Ovary (tissue), 9 donors: ENCODE measurements around the gene ANTXR1. TPM values are rescaled to one million over a fixed set of nuclear protein-coding genes. Genes with fewer than 3 reads are reported as not detected.

Experiments
- DNase-seq, 5 donors: peaks; one replicate each; pipeline ENCODE4 v3.0.0-alpha.2; 2019 to 2020
- H3K27ac ChIP-seq, 2 donors: fragments of 200-600 bp; one replicate each; pipeline versions ENCODE4 v1.5.1 to v1.8.0; 2019 to 2022
- H3K27me3 ChIP-seq: fragments of 200-600 bp; one replicate; pipeline ENCODE4 v1.8.0; 2022
- H3K36me3 ChIP-seq: fragments of 200-600 bp; sonication (generic); one replicate; pipeline ENCODE4 v1.5.1; 2019
- H3K4me1 ChIP-seq: one replicate; pipeline ENCODE4 v1.8.1; 2013; ENCODE audit warnings: mild to moderate bottlenecking, moderate library complexity; ENCODE audit not compliant: insufficient read depth
- H3K4me3 ChIP-seq: fragments of 200-600 bp; sonication (generic); one replicate; pipeline ENCODE4 v1.5.1; 2017
- H3K9me3 ChIP-seq, 2 donors: fragments of 200-600 bp in 1 of 2; sonication (generic) in 1 of 2; one replicate each; pipeline versions ENCODE4 v1.5.1 to v1.8.1; 2013 to 2019; ENCODE audit warnings: mild to moderate bottlenecking in 1 of 2, moderate library complexity in 1 of 2
- EP300 ChIP-seq: sonication (generic); formaldehyde crosslinking; IDR thresholded peaks from one replicate; pipeline ENCODE4 v1.6.1; 2017; ENCODE audit warnings: antibody characterized with exemption
- POLR2A ChIP-seq: fragments of 450-650 bp; IDR thresholded peaks from one replicate; pipeline ENCODE4 v1.6.1; 2017; ENCODE audit warnings: antibody characterized with exemption, mild to moderate bottlenecking, moderate library complexity
- WGBS, 3 donors: extraction: QIAGEN DNeasy Blood & Tissue Kit in 1 of 3; methylation state at CpG; one replicate each; pipeline versions ENCODE4 v1.1.5 to v1.1.7; 2013 to 2017; 5-methylcytosine and 5-hydroxymethylcytosine counted together
- intact Hi-C, 4 donors: fragments of 100-400 bp; cut with DNase I; formaldehyde crosslinking; loops; one replicate each; pipeline versions ENCODE4 v1.11.0 to v1.15.1; 2022 to 2023
- polyA plus RNA-seq, 2 donors: library from polyadenylated mRNA; stranded (reverse); fragments of 200-250 nt in 1 of 2; fragments of 350-450 nt in 1 of 2; fragmentation: Illumina TruSeq in 1 of 2; extraction: RNeasy Lipid Tissue Mini Kit (QIAGEN cat#74804) in 1 of 2; gene quantifications; one replicate each; pipeline ENCODE4 v1.2.3, GENCODE V29; 2013 to 2014
- total RNA-seq, 7 donors: library from RNA; depleted of rRNA in 2 of 7; stranded (reverse); fragments of >200 nt in 2 of 7; fragmentation: NEBNext Ultra II Directional in 3 of 7; extraction: Animal tissue kit (Norgen Biotek cat#: 25700) in 3 of 7; gene quantifications; one replicate each; pipeline versions ENCODE4 v1.1.0 to v1.2.4, GENCODE V29; 2016 to 2023
- TF ChIP-seq, protein P1 (sequence below), 3 donors: fragments of 450-650 bp in 2 of 3; fragments of 200-600 bp in 1 of 3; IDR thresholded peaks; one replicate each; pipeline versions ENCODE4 v1.5.1 to v1.8.0; 2016 to 2022; ENCODE audit warnings: antibody characterized with exemption in 3 of 3, mild to moderate bottlenecking in 1 of 3
- donor health status: DM: no; HTN: no; CAD: no; lungs with moderate emphysema.
- donor health status: DM: no; HTN: no; CAD: no.
- donor health status: Bipolar disorder and iron deficiency.
- donor health status: DM: yes; HTN: yes; CAD: no.
- donor health status: DM: no; HTN: no; CAD: no.
- donor health status: DM: yes; HTN: yes; CAD: no.

The ANTXR1 gene
- total and polyA plus RNA-seq, 9 donors, result 73.0 to 276 (median 152) TPM

DNA sequence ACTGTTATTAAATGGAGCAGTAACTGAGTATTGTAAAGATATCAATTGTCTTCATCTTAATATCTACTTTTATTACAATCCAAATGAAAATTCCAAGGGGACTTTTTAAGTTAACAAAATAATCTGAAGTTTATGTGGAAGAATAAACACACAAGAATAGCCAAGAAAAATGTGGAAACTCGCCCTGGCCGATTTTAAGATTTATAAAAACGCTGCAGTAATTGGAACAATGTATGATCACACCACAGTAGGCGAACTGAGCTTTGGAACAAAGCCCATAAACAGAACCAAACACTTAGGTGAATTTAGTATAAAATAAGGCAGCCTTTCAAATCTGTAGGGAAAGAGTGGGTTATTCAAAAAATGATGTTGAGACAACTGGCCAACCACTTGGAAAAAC lies 96.3 kb downstream of the ANTXR1 start:
- no peaks in the 10 kb centered on the region for H3K9me3 ChIP-seq
- no peak for DNase-seq

DNA sequence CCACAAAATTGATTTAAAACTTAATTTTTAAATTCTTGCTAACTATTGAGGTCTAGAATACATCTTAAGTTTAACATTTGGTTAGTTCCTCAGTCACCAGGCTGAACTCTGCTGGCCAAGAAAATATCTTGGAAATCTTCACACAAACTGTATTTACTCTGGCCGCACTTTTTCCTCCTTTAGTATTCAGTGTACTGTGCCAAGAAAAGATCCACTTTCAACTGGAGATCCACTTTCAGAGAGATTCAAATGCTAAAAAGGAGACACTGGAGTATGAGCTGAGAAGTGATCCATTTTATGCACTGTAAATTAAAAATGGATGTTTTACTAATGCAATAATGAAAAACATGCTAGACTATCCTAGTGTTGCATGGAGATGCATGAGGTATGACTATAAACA lies 98.1 kb downstream of the ANTXR1 start:
- WGBS, 3 donors, result 35 to 40% (median 35%) methylated on average over 1 of the region's 1 CpG
- Histone ChIP-seq H3K27me3 (no peaks in the 10 kb centered on the region), H3K36me3 (no peaks in the 10 kb centered on the region), H3K4me3 (no peak overlapping the region), H3K27ac (no peak overlapping the region), H3K4me1 (peaks cover 10% of the 10 kb centered on the region), H3K9me3 (no peaks in the 10 kb centered on the region)
- DNase-seq, result no peak
- TF ChIP-seq, protein P1, sequence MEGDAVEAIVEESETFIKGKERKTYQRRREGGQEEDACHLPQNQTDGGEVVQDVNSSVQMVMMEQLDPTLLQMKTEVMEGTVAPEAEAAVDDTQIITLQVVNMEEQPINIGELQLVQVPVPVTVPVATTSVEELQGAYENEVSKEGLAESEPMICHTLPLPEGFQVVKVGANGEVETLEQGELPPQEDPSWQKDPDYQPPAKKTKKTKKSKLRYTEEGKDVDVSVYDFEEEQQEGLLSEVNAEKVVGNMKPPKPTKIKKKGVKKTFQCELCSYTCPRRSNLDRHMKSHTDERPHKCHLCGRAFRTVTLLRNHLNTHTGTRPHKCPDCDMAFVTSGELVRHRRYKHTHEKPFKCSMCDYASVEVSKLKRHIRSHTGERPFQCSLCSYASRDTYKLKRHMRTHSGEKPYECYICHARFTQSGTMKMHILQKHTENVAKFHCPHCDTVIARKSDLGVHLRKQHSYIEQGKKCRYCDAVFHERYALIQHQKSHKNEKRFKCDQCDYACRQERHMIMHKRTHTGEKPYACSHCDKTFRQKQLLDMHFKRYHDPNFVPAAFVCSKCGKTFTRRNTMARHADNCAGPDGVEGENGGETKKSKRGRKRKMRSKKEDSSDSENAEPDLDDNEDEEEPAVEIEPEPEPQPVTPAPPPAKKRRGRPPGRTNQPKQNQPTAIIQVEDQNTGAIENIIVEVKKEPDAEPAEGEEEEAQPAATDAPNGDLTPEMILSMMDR (IDR thresholded peaks at IDR 0.05), result no peak
- intact Hi-C loops, result no loop called here

More for the DNA sequence above, 96.3 kb downstream of the ANTXR1 start:
- 48 to 56% (median 51%) methylated on average over 4 of the region's 4 CpGs for WGBS, 3 donors
- no peak overlapping the region for H3K27ac ChIP-seq
- intact Hi-C loops, result no loop called here
- H3K4me3 ChIP-seq, result no peak overlapping the region
- TF ChIP-seq POLR2A (no peak), EP300 (no peak)
- TF ChIP-seq, protein P1 (IDR thresholded peaks at IDR 0.05), result no peak
- no peaks in the 10 kb centered on the region for H3K27me3 ChIP-seq
- H3K4me1 ChIP-seq, result peaks cover 5% of the 10 kb centered on the region
- no peaks in the 10 kb centered on the region for H3K36me3 ChIP-seq

DNA sequence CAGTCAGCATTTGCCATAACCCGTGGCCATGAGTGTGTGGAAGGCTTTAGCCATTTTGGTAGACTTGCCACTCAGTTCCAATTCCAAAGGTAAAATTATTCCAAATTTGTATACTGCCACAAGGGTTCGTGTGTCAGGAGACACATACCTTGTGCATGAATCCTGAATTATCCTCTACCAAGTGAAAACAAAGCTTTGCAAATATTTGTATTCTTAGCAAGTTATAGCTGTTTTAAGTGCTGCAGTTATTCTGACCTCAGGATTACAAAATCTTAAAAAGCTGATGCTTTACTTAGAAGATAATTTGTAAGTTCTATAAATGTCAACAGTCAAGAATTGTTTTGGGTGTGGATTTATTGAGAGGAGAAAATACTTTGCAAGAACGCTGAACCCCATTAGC lies 100.6 kb downstream of the ANTXR1 start:
- Histone ChIP-seq H3K4me3 (no peak overlapping the region), H3K27me3 (no peaks in the 10 kb centered on the region), H3K4me1 (peaks cover 14% of the 10 kb centered on the region), H3K27ac (no peak overlapping the region), H3K9me3 (no peaks in the 10 kb centered on the region), H3K36me3 (no peaks in the 10 kb centered on the region)
- no peak for DNase-seq
- WGBS, 3 donors, result 50 to 52% (median 51%) methylated on average over 3 of the region's 3 CpGs
- intact Hi-C loops, result no loop called here
- TF ChIP-seq POLR2A (no peak), EP300 (no peak)
- TF ChIP-seq, protein P1 (IDR thresholded peaks at IDR 0.05), result no peak

DNA sequence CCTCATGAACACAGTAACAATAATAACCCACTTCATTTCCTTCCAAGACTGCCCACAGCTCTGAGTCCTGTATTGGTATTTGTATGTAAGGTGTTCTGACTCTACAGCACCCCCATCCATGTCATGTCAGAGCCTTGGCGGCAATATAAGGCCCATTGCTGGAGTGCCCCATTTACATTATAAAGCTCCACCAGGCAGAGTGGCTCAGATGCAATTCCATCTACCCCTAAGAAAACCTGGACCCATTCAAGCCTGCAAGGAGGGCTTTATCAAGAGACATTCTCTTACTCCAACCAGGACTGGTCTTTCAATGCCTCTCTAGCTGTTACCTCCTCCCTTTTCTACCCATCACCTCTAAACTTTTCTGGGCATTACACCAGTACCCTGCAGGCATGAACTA lies 101.6 kb downstream of the ANTXR1 start:
- 86 to 98% (median 93%) methylated on average over 1 of the region's 1 CpG for WGBS, 3 donors
- intact Hi-C loops, result no loop called here
- H3K9me3 ChIP-seq, result no peaks in the 10 kb centered on the region
- H3K36me3 ChIP-seq, result no peaks in the 10 kb centered on the region
- H3K27ac ChIP-seq, result no peak overlapping the region
- no peak overlapping the region for H3K4me3 ChIP-seq
- no peak for DNase-seq
- no peaks in the 10 kb centered on the region for H3K27me3 ChIP-seq
- peaks cover 18% of the 10 kb centered on the region for H3K4me1 ChIP-seq
- TF ChIP-seq EP300 (no peak), POLR2A (no peak)
- TF ChIP-seq, protein P1 (IDR thresholded peaks at IDR 0.05), result no peak

DNA sequence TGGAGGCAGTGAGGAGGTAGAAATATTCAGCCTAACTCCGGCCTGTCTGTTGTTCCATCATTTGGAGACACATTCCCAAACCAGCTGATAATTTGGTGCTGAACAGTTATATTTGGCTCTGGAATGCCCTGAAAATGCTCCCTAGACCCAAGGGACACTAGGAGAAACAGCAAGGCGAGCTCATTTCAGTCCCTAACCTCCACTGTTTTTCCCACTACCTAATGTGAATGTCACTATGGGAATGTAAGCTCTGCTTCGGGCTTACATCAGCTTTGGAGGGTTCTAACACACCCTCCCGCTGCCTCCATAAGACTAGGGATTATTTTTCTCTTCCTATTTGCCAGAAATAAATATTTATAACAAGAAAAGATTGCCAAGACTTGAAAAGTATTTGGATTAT lies 103.5 kb downstream of the ANTXR1 start:
- Histone ChIP-seq H3K36me3 (no peaks in the 10 kb centered on the region), H3K4me1 (peaks cover 18% of the 10 kb centered on the region), H3K27me3 (no peaks in the 10 kb centered on the region), H3K4me3 (no peak overlapping the region), H3K27ac (no peak overlapping the region), H3K9me3 (no peaks in the 10 kb centered on the region)
- intact Hi-C loops, result no loop called here
- no peak for TF ChIP-seq POLR2A
- no peak for TF ChIP-seq EP300
- TF ChIP-seq, protein P1 (IDR thresholded peaks at IDR 0.05), result no peak
- WGBS, 3 donors, result 49 to 66% (median 61%) methylated on average over 4 of the region's 4 CpGs
- no peak for DNase-seq
